ENCODE measurements around the gene NEGR1.

Gene NEGR1

DNA sequence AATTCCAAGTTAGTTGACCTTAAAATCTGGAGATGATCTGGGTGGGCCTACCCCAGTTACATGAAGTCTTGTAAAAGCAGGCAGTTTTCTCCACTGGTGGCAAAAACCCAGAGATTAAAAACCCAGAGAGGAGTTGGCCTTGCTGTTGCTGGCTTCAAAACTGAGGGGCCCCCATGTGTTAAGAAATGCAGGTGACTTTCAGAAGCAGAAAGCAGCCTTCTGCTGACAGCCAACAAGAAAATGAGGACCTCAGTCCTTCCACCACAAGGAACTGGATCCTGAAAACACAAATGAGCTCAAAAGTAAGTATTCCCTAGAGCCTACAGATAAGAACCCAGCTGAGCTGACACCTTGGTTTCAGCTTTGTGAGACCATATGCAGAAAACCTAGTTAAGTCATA lies 857.8 kb downstream of the NEGR1 start:
- no peak for DNase-seq

DNA sequence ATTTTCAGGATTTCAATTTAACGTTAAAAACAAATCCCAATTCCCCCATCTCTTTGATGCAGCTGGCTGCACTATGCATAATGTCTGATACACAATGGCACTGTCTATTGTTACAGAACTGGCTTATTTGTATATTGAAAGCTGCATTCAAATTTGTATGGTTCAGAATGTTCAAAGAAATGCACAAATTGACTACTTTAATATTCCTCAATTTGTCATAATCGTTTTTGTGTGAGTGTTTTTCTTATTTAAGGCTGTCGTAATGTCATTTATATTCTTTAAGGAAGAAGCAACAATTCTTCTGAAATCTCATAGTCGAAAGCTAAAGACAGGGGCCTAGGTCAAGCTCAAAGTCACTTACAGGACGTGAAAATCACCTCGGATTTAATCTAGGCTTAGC lies 860.1 kb downstream of the NEGR1 start:
- DNase-seq, result no peak

DNA sequence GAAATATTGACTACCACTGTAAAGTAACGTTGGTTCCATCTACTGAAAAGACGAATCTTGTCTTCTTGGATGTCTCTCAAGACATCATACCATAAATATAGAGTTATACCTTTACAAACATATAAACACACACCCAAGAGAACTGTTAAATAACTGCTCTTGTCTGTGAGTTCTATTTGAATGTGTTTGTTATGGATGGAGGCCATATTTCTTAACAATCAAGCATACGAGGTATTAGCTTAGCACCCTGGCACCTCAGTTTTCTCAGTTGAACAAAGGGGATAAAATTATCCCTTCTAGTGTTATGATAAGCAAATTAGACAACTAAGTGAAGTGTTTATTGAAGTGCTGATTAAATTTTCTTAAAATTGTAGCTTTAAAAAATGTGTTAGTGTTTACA lies 864.9 kb downstream of the NEGR1 start:
- no peak for DNase-seq

DNA sequence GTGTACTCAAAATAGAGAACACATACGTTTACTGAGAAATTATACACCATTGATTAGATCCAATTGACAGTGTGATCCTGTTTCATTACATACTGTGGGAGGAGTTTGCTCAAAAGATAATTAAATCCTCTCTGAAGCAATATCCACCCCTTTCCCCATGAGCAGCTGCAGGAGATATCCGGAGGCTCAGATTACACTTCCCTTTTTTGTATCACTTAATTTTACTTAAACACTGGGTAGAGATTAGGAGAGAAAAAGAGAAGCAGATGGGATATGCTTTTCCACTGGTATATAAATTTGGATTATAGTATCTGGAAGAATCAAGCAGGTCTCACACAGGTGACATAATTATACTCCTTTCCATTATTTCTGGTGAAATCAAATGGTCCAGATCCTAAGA lies 868.2 kb downstream of the NEGR1 start:
- no peak for DNase-seq

DNA sequence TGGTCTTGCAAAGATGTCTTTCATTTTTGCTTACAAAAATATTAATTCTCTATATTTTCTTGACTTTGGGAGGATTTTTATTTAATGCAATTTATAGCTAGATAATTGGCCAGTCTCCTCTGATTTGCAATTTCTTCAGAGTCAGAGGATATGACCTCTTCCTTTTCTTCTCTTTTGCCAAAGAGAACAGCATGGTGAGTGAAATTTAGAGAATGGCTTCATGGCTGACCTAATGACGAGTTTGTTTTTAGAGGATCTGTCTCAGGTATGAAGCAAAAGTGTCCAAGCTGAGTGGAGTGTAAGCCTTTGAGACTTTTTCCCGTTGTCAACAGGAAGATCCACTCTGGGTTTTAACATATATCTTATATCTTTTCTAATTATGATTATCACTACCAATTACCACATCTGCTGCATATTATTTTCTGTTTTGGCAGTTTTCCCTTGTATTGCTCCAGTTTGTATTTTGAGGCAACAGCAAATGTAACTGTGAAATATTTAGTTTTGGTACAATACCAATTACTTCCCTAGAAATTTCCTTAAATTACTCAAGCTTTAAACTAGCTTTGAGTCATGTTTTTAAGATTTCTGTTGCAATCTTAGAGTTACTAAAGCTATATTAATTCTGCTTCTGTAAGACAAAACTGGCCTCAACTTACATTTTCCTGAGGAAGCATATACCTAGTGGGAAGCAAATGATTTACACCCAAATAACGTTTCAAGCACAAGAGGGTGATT lies 868.7 kb downstream of the NEGR1 start:
- DNase-seq, result no peak

DNA sequence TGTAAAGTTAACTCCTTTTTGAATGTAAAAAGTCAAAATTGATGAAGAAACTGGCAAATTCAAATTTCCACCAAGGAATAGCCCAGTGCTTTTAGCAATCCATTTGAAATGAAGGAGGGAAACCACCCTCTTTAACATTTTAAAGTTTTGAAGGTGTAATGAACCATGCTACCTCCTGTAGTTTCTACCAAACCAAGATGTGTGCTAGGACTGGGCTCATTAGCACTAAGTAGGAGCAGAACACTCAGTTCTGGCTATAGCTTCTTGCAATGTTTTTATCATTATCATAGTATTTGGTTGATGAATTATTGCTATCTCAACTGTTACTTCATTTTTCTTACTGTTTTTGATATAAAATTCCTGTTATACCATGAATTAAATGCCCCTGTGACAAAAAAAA lies 882.3 kb downstream of the NEGR1 start:
- no peak for DNase-seq

DNA sequence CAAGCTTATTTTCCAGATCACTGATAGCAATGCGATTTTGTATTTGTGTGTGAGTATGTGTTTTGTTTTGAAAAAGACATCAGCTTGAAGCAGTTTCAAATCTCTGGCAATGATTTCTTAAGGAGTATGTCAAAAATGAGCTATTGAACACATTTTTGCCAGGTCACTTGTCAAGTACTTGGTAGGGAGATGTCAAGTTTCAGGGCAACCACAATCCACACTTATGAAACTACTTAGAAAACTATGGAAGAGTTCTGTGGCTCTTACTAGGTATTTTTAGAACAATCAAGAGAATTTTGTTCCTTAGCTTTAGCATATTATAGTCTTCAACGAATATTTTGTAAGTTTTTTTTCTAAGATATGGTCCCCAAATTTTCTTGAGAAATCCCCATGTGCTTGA lies 882.7 kb downstream of the NEGR1 start:
- DNase-seq, result no peak

DNA sequence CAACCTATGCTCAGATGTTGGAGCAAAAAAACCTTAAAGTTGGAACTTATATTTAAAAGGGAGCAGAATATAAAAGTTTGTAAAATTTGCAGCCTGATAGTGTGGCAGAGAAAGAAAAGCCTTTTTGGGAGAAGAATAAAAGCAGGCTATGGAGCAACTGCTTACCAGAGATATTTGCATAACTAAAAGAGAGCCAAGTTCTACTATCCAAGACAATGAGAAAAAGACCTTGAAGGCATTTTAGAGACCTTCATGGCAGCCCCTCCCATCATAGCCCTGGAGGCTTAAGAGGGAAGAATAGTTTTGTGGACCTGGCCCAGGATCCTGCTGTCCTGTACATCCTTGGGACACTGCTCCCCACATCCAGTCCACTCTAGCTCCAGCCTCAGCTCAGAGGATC lies 889.0 kb downstream of the NEGR1 start:
- no peak for DNase-seq

DNA sequence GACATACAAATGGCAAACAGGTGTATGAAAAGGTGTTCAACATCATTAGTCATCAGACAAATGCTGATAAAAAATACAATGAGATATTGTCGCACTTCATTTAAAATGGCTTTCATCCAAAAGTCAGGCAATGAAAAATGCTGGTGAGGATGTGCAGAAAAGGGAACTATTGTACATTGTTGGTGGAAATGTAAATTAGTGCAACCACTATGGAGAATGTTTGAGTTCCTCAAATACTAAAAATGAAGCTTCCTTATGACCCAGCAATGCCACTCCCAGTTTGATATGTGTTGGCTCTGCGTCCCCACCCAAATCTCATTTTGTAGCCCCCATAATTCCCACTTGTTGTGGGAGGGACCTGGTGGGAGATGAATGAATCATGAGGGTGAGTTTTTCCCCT lies 891.8 kb downstream of the NEGR1 start:
- no peak for DNase-seq

DNA sequence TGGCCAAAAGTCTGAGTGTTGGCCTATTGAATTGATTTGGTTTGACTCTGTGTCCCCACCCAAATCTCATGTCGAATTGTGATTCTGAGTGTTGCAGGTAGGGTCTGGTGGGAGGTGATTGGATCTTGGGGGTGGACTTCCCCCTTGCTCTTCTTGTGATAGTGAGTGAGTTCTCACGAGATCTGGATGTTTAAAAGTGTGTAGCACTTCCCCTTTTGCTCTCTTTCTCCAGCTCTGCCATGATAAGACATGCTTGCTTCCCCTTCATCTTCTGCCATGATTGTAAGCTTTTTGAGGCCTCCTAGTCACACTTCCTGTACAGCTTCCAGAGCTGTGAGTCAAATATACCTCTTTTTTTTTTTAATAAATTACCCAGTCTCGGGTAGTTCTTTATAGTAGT lies 904.5 kb downstream of the NEGR1 start:
- no peak for DNase-seq

DNA sequence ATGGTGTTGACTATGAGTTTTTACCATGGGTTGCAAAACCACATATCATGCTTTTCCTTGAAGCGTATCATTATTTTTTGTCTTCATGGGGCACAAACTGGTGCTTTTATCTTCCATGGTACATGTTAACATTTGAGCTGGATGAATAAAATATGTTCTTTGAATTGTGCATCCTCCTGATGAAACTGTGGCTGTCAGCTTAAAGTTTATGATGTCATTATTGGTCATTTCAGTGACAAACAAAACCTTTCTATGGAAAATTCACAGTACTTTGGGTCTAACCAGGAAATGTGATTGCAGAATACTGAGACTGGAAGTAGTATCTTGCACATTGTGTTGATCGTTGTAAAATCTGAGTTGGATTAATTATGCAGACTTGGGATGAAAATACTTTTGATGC lies 909.8 kb downstream of the NEGR1 start:
- no peak for DNase-seq

DNA sequence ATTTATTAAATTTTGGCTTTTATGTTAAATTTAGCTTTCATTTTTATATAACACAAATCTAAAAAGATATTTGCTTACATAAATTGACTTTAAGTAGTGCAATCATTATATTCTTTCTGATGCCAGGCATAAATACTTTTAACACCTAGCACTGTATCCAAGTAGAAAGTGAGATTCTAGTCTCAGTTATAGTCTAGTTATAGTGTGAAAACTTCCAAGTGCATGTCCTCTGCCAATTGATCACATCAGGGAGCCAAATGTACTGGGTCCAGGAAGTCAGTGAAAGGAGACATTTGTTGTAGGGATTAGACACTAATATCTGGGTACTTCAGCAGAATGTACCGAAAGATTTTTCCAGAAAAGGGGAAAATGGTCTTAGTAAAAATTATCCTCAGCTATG lies 910.8 kb downstream of the NEGR1 start:
- no peak for DNase-seq

DNA sequence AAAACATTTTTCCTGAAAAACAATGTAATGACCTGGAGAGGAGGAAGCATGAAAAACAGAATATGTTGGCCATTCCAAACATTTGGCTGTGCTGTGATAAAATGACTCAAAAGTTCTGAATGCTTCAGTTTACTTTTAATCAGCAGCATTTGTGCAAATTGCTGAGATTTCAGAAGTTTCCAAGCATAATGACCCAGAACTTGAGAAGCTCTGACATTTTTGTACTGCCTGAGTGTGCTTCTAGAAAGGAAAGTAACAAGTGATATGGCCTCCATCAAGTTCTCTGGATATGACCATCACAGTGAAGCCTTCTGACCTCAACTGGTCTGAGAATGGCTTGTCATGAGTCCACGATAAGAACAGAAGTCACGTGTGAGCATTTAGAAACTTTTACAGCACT lies 918.1 kb downstream of the NEGR1 start:
- DNase-seq, result no peak

DNA sequence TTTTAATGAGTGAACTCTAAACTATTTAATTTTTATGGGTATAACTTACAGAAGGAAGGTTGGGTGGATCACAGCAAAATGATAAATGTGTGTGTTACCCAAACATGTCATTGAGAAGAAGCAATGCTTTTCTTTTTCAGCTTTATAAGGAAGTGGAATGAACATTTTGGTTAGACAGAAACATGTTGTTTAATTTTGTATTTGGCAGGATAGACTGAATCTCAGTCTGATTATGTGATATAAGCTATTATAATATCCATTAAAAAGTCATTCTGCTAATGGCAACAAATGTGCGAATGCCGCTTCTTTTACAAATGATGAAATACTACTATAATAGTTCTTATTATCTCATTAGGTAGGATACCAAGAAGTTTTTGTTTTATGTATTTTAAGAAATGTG lies 919.6 kb downstream of the NEGR1 start:
- no peak for DNase-seq

DNA sequence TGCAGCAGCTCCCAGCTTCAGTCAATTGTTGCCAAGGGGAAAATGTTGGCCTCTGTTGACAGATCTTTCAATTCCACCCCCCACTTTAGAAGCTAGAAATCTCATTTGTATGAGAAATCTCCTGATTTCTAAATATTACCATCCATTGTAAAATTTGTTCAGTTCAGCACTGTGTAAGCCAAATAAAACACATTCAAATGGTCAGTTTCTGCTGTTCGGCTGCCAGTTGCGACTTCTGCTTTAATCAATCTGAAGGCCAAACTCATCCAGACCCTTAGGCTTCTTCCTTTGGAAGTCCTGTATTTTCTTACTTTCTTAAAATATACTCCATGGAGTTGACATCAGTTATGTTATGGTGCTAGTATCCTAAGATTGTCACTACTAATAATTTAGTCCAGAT lies 920.3 kb downstream of the NEGR1 start:
- DNase-seq, result no peak

DNA sequence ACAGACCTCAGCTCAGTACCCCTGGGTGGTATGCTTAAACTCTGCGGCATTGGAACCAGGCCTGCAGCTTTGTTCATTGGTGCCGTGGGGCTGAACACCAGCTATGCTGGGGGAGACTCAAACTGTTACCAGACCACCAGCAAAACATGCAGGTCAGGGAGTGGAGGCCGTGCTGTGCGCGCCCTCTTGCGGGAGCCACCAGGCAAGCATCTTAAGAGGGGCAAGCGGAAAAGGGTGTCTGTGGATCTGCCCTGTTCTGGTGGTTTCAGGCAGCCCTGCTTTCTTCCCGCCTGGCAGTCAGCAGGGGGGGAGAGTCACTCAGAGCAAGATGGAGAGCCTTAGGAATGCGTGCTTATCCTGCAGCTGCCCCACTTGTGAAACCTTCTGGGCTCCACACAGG lies 924.6 kb downstream of the NEGR1 start:
- no peak for DNase-seq

DNA sequence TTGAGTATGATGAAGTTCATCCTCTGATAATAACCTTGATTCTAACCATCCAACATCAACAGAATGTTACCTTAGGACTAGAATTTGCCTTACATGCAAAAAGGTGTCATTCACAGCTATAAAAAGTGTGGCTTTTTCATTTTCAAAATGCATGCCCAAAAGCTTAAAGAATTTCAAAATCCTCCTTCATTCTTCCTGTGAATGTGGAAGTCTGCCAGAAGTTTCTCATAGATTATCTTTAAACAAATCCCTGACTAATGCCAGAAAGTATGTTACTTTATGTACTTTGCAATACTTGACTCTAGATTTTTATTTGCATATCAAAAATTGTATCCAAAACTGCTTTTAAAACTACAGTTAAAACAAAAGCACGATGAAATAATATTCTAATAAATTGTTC lies 930.9 kb downstream of the NEGR1 start:
- DNase-seq, result no peak

DNA sequence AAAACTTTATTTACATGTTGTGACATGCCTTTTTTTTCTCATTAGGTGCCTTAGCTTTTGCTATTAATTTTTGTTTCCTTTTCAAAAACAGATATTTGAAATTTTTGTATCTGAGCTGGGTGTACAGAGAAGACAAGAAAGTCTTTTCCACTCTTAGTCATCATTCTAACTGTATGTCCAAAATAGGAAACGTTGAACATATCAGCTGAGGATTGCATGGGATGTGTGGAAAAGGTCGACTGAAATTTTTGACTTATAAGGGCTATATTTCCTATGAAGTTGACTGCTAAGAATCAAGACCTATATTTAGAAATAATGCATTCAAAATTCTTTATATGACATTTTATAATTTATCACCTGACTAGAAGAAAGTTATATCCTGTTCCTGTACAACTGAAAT lies 931.5 kb downstream of the NEGR1 start:
- DNase-seq, result no peak

DNA sequence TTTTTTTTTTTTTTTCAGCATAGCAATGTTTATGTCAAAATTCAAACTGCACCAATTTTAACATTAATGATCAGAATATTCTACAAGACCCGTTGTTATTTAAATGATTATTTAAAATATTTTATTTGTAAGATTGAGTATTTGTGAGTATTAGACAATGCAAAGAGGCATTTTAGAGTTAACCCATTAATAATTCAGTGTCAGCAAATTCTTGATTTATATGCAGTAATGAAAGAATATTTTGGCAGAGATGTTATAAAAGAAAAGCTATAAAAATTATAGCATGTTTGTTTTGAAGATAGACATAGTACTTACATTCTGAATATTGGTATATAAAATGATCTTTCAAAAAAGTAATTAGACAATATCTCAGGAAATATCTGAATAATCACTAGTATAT lies 932.0 kb downstream of the NEGR1 start:
- no peak for DNase-seq
